Erythroblast (primary cell): Measurements from ENCODE around the gene SF3B3.

Experiments used
- GATA1 ChIP-seq: IDR thresholded peaks from 2 replicates; pipeline ENCODE4 v1.6.1; 2011; ENCODE audit warnings: low read depth, mild to moderate bottlenecking, control low read depth, low read length, moderate library complexity
- POLR2A ChIP-seq: IDR thresholded peaks from 2 replicates; pipeline ENCODE4 v1.6.1; 2011; ENCODE audit warnings: mild to moderate bottlenecking, low read length

- no peak for TF ChIP-seq POLR2A
- no peak for TF ChIP-seq GATA1
Observed at GRCh38 chr16:70474320-70475053, 49.1 kb upstream of the SF3B3 start.
